Stimulated activated CD8-positive, alpha-beta memory T cell treated with anti-CD3 and anti-CD28 coated beads, Interleukin-15, amount 100 ng/mL, for 24 hours (primary cell): Measurements from ENCODE around the gene RPS15.
"Not testable (repeated sequence)": the region's sequence is repeated elsewhere in the genome, so short reads cannot be mapped to it uniquely, and the experiment has no call there.

Experiments used
- DNase-seq: peaks from one replicate; pipeline ENCODE4 v3.0.0-alpha.2; 2020; ENCODE audit warnings: low read depth

The RPS15 gene

GRCh38 chr19:1435378-1435989 lies 2.7 kb upstream of the RPS15 start:
- DNase-seq = no peak

- DNase-seq = no peak
These were observed 587 bp upstream of the RPS15 start for GRCh38 chr19:1437609-1438008.

- DNase-seq = no peak
These were observed 748 bp downstream of the RPS15 start for GRCh38 chr19:1438933-1439354.

- DNase-seq = not testable (repeated sequence)
These were observed 1.6 kb downstream of the RPS15 start for GRCh38 chr19:1439525-1440417.

GRCh38 chr19:1440418-1440801 lies 2.2 kb downstream of the RPS15 start:
- DNase-seq = no peak

- DNase-seq = no peak
These were observed 2.8 kb downstream of the RPS15 start for GRCh38 chr19:1441022-1441426.

- DNase-seq = no peak
These were observed 3.7 kb downstream of the RPS15 start for GRCh38 chr19:1441677-1442438.

- DNase-seq = peak; percentile 54
These were observed 7.2 kb downstream of the RPS15 start for GRCh38 chr19:1445185-1445931.

- DNase-seq = no peak
These were observed 7.9 kb downstream of the RPS15 start for GRCh38 chr19:1445932-1446712.

- no peak for DNase-seq
These were observed 8.7 kb downstream of the RPS15 start for GRCh38 chr19:1446713-1447481.

- no peak for DNase-seq
These were observed 9.3 kb downstream of the RPS15 start for GRCh38 chr19:1447504-1447903.

GRCh38 chr19:1447944-1448343 lies 9.7 kb downstream of the RPS15 start:
- DNase-seq = no peak

- DNase-seq = no peak
These were observed 11.6 kb downstream of the RPS15 start, which contains the start of gene APC2 for GRCh38 chr19:1449467-1450442. Gene APC2, plus strand, starts transcription at chr19:1450121. Its CDS starts 2,881 bp downstream, at chr19:1453002.

- no peak for DNase-seq
These were observed 12.8 kb downstream of the RPS15 start for GRCh38 chr19:1450735-1451731.

- DNase-seq = no peak
These were observed 14.0 kb downstream of the RPS15 start for GRCh38 chr19:1451916-1452801.

- DNase-seq = no peak
These were observed 14.8 kb downstream of the RPS15 start for GRCh38 chr19:1452802-1453524.
